Lower leg skin (tissue), 3 donors: ENCODE data around the gene NOC2L.

Experiments used
- CTCF ChIP-seq, 3 donors: fragments of 450-650 bp; IDR thresholded peaks; one replicate each; pipeline ENCODE4 v1.5.1; 2016; ENCODE audit warnings: antibody characterized with exemption in 3 of 3, mild to moderate bottlenecking in 3 of 3, moderate library complexity in 2 of 3
- POLR2A ChIP-seq, 2 donors: fragments of 450-650 bp; IDR thresholded peaks; one replicate each; pipeline ENCODE4 v1.6.1; 2016 to 2017; ENCODE audit warnings: antibody characterized with exemption in 2 of 2, mild to moderate bottlenecking in 1 of 2, moderate library complexity in 1 of 2

- TF ChIP-seq POLR2A (IDR thresholded peaks at IDR 0.05) = no peak
- no peak for TF ChIP-seq CTCF (IDR thresholded peaks at IDR 0.05)
These were observed 40.8 kb upstream of the NOC2L start, which contains the start of gene HES4 for GRCh38 chr1:999725-1000356.
